Measurements from ENCODE around the gene ZPLD1.

ZPLD1 gene

DNA sequence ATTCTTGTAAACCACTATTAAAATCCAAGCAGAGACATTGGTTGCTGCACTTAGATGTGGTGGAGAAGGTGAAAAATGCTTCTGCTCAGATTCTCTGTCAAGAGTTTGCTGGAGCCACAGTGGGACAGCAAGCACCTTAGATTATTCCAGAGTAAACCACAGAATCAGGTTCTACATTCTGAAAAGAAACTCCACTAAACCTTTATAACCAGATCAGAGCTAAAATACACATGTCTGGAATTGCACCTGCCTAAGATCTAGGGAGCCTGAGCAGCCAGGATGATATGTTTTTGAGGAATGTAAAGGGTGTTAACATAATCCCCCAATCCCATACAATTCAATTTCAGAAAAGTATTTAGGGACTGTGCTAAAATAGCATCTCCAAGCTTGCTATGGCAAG lies at the start of gene ZPLD1:
Gene ZPLD1 (plus strand): TSS at position 301 of the 400 bp plus-strand sequence. CDS start 3,473 bp downstream, outside the sequence.
- no peak for DNase-seq

DNA sequence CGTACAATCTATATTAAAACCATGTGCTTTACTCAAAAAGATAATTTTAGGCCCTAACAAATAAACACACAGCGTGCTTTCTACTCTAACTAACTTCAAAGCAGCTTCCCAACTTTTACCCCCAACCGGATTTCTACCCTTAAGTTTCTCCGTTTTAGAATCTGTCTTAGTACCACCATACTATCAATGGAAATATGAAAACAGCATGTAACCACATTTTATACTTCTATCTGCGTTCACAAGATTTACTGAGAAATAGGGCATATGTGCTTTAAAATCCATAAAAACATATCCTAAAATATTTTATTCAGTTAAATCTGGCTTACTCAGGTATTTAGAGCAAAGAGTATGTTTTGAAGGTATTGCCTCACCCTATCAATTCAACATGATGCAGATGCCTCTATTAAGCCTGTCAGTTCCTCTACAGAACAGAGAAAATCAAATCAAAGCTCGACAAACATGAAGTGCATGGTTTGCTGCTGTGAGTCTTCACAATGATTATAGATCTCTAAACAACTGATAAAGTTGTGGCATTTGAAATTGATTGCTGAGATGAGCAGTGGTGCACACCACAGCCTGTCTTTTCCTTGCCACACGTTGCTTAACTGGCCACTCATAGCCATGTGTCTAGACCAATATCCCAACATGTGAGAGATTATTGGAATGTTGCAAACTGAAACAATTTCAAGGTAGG lies 44.5 kb upstream of the ZPLD1 start:
- no peak for DNase-seq

DNA sequence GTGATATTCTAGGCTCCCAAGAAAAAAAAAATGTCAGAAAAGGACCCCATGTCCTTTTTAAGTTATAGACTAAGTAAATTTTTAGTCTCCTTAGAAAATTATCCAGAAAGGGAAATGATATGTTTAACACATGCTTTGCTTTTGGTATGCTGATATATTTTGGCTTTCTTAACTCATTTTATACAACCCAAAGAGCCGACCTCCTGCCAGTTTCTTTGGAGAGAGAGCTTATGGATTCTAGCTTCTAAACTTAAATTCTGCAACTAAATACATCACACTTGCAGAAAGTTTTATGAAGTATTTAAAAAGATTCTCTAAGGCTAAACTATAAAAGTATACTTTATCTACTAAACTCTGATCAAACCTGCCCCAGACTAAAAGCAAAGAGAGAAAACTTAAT lies 43.9 kb upstream of the ZPLD1 start:
- DNase-seq: no peak

DNA sequence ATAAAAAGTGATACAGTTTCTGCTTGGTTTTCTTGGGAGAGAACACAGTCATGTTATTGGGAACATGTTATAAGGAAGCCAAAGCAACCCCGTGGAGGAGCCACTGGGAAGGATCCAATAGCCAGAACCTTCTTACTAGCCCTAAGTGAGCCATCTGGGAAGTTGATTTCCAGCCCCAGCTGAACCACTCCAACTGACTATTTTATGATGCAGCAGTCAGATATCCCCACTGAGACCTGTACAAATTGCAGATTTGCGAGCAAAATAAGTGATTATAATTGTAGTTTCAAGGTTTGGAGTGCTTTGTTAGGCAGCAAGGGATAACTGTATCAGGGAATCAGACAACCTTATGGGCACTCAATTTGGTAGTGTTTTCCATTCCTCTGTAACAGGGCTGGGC lies 43.3 kb upstream of the ZPLD1 start:
- no peak for DNase-seq

DNA sequence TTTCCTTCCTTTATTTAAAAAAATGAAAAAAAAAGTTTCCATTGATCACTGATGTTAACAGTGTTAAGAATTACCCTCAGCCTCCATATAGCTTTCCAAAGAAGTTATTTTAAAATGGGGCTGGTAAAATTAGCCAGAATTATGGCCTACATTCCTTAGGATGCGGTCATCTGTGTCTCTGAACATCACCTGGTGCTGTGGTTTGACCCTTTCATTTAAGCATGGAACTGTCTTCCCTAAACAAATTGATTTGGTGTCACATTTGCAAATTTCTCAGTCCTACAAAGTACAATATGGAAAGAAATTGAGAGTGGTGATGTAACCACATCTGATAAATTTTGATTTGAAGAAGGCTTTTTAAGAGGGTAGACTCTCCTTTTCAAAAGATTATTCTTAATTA lies 40.3 kb upstream of the ZPLD1 start:
- DNase-seq: no peak

DNA sequence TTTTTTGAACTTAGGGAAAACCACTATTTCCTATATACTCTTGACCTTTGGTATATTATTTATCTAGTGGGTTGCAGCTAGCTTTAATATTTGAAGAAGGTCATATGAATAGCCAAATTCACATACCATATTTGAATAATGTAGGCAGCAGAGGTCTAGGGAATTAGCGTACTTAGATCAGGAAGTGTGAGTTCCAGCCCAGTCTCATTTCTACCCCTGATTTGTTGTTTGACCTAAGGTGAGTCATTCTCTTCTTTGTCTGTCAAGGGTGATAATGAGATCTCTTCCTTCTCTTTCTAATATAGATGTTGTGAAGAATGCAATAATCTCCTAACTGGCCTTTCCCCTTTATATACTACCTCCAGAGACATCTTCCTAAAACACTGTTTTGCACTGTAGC lies 36.6 kb upstream of the ZPLD1 start:
- DNase-seq: no peak

DNA sequence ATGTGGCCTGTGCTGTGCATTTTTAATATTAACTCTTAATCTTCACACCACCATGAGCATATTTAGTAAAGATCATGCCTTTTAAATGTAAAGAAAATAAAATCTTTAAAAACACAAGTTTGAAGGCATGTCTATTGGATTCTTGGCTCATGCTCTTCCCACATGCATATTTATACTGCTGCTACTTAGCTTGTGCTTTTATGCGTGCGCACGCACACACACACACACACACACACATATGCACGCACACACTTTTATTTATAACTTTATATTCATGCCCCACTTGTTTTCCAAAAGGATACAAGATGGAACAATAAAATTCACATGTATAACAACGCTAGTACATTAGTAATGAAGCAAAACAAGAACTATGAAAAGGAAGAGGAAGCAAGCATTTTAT lies 36.1 kb upstream of the ZPLD1 start:
- no peak for DNase-seq

DNA sequence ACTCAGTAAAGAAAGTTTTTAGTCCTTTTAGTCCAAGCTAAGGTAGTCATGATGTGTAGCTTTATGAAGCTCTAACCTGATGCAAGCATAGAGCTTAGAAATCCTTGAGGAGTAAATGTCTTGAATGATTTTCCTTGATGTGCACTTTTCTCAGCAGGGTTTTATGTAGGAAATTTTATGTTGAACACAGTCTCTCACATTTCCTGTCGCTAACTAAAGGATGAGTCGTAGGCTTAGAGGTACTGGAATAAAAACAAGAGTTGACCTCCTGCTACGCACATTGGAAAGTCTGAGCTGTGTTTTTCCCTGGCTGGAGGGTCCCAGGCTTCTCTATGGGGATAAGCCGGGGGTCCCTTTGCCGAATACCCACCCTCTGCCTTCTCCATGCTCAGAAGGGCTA lies 34.7 kb upstream of the ZPLD1 start:
- peak; percentile 59 for DNase-seq

DNA sequence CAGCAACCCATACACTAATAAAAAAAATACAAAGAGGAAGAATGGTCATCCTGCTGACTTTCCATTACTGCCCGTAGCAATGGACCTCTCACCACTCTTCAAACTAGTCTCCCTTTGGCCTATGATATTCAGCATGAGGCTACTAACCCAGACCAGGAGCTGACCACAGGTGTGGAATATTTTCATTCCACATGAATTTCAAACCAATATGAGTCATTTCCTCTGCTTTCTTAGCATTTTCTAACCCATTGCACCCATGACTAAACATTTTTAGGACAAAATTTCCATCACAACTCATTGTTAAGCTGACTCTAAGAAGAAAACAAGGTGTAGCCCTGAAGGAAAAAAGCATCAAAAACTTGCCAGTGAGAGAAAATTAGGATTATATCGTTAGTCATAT lies 34.0 kb upstream of the ZPLD1 start:
- peak; percentile 55 for DNase-seq

DNA sequence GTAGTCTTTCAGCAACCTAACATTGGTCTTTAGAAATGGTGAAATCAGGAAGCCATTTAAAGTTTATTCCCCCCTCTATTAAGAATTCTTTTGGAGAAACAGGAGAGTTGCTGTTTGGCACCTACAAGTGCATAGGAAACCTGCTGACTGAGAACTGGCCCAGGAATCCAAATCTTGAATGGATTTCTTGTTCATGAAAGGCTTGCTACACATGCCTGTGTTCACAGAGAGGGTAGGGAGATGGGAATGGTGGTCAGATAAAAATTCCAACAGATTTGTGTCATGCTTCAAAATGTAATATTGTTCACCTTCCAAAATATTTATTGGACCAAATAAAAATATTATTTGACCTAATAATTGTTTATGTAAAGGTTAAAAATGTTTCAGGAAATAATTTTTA lies 24.2 kb upstream of the ZPLD1 start:
- DNase-seq: no peak

DNA sequence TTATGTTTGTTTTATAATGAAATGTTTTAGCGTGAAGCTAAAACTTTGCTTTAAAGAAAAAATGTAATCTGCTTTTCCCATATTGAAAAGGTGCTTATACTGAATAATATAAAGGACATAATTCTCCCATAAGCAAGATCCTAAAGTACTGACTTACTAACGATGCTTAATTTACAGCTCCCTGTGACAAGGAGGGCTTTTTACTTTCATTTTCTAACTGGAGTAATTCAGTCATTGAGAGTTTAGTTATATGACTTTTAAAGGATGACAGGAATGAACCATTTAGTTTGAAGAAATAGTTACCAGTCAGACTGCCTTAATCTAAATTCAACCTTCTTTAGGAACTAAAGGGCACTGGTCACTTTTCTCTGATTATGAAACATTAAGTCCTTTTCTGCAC lies 19.3 kb upstream of the ZPLD1 start:
- DNase-seq: no peak

DNA sequence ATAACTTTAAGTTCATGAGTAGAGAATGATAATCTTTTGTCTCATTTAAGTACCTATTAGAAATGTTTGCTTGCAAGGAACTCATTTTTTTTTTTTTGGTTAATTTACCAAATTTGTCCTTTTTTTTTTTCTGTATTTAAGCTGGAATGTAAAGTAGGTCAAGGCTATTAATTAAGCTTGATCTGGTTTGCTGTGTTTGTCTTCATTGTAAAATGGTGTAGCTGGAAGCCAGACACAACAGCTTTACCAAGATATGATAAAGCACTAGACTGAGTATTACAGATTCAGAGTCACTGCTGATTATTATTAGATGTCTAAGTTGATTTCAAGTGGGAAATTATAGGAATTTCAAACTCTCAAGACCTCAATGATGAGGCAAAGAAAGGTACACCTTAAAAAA lies 15.0 kb upstream of the ZPLD1 start:
- DNase-seq: no peak

DNA sequence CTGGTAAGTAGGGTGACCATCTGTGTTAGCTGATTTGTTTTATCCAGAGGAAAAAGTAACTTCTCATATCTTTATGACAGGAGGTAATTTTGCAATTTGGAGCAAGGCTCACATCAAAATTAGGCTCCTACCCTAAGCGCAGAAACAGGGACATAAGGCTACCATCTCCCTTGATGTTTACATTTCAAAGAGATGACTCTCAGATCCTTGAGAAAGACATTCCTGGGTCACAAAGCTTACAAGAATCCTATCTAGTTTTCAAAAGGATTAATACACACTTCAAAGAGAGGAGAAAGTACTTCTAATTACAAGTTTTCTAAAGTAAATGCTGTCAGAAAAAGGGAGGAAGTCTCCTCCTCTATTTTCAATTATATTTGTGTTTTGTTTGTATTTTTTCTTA lies 7.0 kb downstream of the ZPLD1 start:
- DNase-seq: peak; percentile 6

DNA sequence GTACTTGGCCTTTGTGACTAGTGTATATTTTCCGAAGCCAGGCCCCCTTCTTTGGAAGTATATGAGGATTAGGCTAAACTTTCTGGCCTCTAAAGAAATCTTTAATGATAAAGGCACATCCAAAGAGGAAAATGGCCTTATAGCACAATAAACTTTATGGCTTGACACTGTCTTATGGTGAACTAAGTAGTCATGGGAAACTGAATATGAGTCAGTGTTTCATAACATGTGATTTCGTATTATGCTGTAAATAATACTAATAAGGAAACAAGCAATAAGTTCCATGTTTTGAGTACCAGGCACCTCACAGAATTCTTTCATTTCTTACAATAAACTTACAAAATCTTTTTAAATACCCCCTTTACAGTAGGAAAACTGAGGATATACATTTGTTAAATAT lies 8.2 kb downstream of the ZPLD1 start:
- DNase-seq: no peak

DNA sequence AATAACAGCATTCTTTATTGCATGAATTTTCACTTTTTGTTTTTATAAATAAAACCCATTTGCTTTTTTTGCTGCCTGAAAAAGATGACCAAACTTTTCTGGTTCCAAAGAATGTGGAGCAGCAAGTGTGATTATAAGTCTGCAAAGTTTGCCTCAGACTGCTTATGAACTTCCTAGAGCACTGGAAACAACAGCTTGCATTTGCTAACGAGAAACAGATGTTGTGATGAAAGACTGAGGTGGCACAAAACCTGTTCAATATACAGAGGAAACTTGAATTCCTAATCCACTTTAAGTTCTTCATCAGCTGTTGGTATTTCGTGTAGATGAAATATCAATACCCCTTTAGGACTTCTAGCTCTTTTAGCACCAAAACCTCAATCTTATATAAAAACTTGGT lies 9.3 kb downstream of the ZPLD1 start:
- peak; percentile 34 for DNase-seq

DNA sequence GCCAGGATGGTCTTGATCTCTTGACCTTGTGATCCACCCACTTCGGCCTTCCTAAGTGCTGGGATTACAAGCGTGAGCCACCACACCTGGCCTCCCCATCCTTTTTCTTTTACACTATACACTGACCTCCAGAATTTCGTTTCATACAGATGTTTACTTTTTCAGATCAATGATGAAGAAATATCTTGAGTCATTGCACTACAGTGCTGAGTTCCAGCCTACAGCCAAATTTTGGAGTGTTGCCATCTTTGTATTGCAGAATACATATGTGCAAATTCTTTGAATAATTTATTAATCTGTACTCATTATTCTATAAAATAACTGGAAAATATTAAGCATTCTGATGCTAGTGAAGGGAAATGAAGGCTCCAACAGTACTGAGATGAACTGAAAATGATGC lies 12.5 kb downstream of the ZPLD1 start:
- DNase-seq: peak; percentile 5

DNA sequence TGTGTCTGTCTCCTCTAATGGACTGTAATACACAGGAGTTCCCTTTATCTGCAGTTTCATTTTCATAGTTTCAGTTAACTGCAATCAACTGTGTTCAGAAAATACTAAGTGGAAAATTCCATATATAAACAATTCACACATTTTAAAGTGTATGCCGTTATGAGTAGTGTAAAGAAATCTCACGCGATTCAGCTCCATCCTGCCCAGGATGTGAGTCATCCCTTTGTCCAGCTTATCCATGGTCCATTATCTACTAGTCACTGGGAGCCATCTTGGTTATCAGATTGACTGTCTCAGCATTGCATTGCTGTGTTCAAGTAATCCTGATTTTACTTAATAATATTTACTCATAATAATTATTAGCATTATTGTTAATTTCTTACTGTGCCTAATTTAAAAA lies 14.5 kb downstream of the ZPLD1 start:
- DNase-seq: peak; percentile 10

DNA sequence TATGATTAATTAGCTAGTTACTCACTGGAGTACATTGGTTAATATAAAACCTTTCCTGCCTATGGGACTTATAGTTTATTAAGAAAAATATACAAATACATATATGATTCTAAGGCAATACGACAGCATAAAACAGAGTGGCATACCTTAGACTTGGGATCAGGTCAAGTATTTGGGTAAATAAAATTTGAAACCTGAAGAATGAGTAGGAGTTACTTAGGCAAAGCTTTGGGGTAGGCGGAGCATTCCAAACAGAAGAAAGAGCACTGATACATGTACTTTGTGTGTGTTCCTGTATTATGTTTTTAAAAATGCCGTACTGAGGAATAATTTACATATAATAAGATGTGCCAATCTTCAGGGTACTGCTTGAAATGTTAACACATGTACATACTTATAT lies 15.1 kb downstream of the ZPLD1 start:
- no peak for DNase-seq

DNA sequence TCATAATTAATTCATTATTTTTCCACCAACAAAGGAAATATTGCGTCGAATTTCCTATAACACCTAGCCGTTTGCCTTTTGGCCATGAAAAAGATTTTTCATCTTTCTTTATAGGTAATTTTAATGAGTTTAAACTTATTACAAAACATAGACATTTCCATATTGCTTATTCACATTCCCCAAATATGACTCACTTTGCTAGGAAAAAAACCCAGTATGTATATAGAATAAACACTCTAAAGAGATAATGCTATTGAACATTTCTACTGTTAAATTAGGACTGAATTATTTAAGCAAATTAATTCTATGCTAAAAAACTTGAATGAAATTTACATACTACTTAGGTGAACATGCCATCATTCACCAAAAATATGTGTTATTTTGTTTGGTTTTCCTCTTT lies 16.2 kb downstream of the ZPLD1 start:
- DNase-seq: no peak

DNA sequence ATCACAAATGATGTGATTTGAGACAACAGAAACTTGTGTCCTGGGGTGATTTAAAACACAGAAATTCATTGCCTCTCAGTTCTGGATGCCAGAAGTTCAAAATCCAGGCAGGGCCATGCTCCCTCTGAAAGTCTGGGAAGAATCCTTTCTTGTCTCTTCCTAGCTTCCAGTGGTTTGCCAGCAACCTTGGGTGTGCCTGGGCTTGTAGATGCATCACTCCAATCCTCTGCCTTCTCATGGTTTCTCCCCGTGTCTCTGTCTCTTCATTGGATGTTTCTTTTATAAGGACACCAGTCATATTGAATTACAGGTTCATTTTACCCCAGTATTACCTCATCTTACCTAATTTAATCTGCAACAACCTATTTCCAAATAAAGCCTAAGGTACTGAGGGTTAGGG lies 16.7 kb downstream of the ZPLD1 start:
- no peak for DNase-seq

DNA sequence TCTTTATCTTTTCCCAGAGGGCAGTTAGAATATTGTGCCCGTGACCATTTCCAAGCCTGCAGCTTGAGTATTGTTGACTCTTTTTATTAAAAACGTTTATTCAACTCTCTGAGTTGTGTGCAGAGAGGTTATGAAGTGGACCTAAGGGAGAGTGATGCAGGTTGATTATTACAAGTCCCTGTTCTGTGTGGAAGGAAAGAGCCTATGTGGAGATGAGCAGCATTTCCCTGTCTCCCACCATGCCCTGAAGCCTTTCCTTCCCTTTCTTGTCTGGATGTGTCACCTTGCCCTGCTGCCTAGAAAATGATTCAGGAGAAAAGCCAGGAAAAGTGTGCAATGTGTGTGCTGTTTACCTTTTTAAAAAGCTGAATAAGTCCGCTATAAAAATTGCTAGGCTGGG lies 19.4 kb downstream of the ZPLD1 start:
- no peak for DNase-seq

DNA sequence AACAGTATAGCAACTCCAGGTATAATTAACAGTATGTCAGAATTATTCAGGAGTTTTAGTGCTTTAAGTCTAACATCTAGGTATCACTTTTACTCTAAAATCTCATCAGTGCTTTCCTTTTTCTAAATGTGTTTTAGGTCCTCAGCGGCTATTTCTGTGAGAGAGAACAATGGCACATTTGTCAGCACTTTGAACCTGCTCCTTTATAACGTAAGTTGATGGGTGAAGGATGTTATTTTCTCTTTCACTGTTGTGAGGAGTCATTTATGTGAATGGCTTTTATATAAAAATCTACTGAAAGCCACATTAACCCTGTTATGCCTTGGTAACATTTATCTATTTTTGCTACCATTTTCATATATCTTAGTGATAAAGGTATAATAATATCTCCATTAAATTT lies 22.8 kb downstream of the ZPLD1 start:
- DNase-seq: no peak

DNA sequence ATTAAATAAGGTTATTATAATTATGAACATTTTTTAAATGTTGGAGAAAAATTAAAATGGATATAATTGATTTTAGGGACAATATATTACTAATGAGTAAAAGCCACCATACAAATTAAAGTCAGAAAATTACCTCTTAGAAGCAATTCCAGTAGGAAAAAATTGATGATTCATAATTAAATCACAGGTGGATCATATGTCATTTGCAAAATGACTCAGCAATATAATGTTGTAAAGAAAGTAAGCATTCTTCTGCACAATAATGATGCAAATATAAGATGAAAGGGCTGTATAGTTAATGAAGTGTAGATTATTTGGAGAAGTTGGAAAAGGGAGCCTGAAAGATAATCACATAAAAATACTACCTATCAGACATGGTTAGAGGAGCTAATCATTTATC lies 25.8 kb downstream of the ZPLD1 start:
- peak; percentile 3 for DNase-seq

DNA sequence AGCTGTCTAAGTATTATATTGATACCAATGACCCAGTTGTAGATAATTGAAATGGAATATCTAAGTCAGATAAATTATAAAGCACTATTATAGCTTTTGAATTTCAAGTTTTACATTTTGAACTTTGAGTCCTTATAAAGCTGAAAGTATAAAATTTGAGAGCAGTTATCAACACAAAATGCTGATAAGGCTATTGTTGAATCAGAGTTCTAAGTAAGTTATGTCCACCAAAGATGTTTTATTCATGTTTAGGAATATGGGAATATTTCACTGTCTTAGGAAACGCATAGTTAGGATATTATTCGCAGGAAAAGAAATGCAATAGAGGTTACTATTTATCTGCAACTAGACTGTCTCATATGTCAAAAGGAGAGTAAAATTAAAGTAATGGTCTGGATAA lies 29.4 kb downstream of the ZPLD1 start:
- no peak for DNase-seq

DNA sequence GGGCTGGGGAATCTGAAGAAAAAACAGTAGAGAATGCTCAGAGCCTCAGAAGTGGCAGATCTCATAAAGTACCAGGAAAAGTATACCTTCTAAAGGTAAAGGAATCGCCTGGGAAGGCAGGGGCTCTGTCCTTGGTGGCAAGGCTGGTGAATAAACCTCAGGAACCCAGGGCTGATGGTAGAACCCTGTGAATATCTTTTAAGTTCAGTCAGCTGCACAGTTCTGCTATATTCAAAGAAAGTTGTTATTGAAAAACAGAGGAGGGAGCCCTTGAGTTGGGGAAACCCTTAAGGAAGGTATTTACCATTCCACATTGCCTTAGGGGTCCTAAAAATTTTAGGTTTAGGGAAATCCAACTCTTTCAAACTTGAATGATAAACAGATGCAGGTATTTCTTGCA lies 31.2 kb downstream of the ZPLD1 start:
- no peak for DNase-seq

DNA sequence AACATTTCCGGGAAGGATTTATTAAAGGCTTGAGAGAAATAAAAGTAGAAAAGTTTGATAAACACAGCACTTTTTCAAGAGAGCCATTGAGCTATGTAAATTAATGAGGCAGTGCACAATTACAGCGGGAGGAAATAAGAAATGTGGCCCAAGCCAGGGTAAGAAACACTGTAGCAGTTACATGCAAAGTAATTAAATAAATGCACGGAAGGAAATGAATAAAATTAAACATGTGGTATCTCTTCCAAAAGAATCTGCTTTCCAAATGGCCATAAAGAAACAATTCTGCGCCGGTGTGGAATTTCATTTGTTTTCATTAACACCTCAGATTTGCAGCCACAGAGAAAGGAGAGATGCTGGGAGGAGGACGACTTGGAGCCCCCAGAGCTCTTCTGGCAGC lies 35.3 kb downstream of the ZPLD1 start:
- no peak for DNase-seq
